ENCODE results near the gene GJA9. TPM values are rescaled to one million over a fixed set of nuclear protein-coding genes. Genes with fewer than 3 reads are reported as not detected.

Gene GJA9
- polyA plus RNA-seq (2013, experiment 1 of 2) = not detected
- not detected for polyA plus RNA-seq (2013, experiment 2 of 2)

DNA sequence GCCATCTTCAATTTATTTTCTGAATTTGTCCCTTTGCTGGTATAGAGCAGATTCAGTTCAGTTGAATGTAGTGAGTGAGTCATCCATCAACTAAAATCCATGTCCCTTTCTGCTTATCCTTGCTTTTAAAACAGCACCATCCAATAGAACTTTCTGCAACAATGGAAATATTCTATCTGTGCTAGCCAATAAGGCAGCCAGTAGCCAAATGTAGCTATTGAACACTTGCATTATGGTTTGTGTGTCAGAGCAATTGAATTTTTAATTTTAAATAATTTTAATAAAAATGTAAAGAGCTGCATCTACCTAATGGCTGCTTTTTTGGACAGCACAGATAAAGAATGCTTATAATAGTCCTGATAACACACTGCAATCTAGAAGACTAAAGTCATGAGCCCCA, at the start of gene GJA9:
Gene GJA9 (minus strand): TSS at position 101 of the 400 bp plus-strand sequence. CDS start 5,489 bp downstream, outside the sequence.
- H3K36me3 ChIP-seq (ENCODE audit: control insufficient read depth, insufficient read depth, low read length) = no peaks in the 10 kb centered on the region
- no peak within 1 kb of the TSS for H3K27ac ChIP-seq (ENCODE audit: low read depth, low read length, severe bottlenecking)
- no peak within 1 kb of the TSS for H3K4me3 ChIP-seq (ENCODE audit: extremely low read depth, insufficient read depth, low read length, poor library complexity, severe bottlenecking)
- H3K4me1 ChIP-seq (ENCODE audit: control insufficient read depth, insufficient read depth, low read length, poor library complexity, severe bottlenecking) = no peaks in the 10 kb centered on the region
- no peaks in the 10 kb centered on the region for H3K9me3 ChIP-seq (ENCODE audit: control insufficient read depth, low read length)

DNA sequence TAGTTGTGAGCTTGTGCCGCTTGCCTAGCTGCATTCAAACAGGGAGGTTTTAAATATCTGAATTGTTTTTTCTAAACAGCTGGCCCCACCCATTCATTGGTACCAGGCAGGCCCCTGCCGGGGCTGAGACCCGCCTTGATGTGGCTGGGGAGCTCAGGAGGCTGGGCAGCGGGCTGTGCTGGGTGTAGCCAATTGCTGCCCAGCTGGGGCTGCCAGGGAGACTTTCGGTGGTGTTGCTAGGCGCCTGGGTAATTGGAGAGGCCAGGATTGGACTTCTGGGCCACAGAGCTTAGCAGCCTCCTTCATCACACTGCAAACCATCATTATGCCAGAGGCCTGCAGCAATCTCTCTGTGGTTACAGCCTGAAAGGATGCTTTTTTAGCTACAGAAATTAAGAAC, 48.1 kb upstream of the GJA9 start:
- no peak overlapping the region for H3K4me3 ChIP-seq (ENCODE audit: extremely low read depth, insufficient read depth, low read length, poor library complexity, severe bottlenecking)
- no peaks in the 10 kb centered on the region for H3K9me3 ChIP-seq (ENCODE audit: control insufficient read depth, low read length)
- H3K4me1 ChIP-seq (ENCODE audit: control insufficient read depth, insufficient read depth, low read length, poor library complexity, severe bottlenecking) = peaks cover 3% of the 10 kb centered on the region
- no peaks in the 10 kb centered on the region for H3K36me3 ChIP-seq (ENCODE audit: control insufficient read depth, insufficient read depth, low read length)
- WGBS, 2 experiments (ENCODE audit: insufficient coverage in 2 of 2) = 86 to 92% methylated on average over 1 to 4 of the region's 6 CpGs
- H3K27ac ChIP-seq (ENCODE audit: low read depth, low read length, severe bottlenecking) = no peak overlapping the region

DNA sequence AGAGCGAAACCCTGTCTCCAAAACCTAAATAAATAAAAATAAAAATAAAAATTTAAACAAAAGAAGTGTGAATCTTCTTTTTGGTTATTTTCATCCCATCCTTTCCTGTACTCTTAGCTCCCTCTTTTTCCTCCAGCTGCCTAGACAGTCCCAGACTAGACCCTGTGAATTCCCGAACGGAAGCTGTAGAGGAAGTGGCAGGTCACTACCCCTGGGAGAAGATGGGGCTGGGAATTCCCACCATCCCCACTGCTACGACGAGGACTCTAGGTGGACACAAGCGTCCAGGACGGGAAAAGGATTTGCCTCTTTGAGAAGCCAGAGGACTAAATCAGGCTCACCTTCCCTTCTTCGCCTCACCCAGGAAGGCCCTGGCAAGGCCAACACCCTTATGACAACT, 47.7 kb upstream of the GJA9 start:
- Histone ChIP-seq H3K36me3 (ENCODE audit: control insufficient read depth, insufficient read depth, low read length) (no peaks in the 10 kb centered on the region), H3K27ac (ENCODE audit: low read depth, low read length, severe bottlenecking) (no peak overlapping the region), H3K9me3 (ENCODE audit: control insufficient read depth, low read length) (no peaks in the 10 kb centered on the region), H3K4me3 (ENCODE audit: extremely low read depth, insufficient read depth, low read length, poor library complexity, severe bottlenecking) (no peak overlapping the region), H3K4me1 (ENCODE audit: control insufficient read depth, insufficient read depth, low read length, poor library complexity, severe bottlenecking) (peaks cover 3% of the 10 kb centered on the region)
- WGBS, 2 experiments (ENCODE audit: insufficient coverage in 2 of 2) = 76 to 85% methylated on average over 5 to 7 of the region's 8 CpGs

DNA sequence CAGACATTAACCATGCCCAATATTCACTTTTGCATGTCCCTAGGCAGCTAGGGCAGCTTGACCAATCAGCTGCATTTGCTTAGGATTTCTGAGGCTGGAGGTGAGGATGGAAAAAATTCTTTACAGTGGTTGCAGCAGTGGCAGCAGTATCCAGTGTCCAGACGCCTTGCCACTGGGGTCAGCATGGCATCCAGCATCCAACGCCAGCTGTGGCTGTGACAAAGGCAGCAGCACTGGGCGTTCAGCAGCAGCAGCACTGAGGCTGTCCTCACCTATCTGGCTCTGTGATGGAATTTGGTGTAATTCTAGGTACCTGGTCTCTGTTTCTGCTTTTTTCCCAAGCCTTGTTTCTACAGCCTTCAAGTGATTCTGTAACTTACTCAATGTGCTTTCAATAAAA, 44.7 kb upstream of the GJA9 start:
- 79 to 85% methylated on average over 3 of the region's 3 CpGs for WGBS, 2 experiments (ENCODE audit: insufficient coverage in 2 of 2)
- H3K4me1 ChIP-seq (ENCODE audit: control insufficient read depth, insufficient read depth, low read length, poor library complexity, severe bottlenecking) = peaks cover 1% of the 10 kb centered on the region
- no peak overlapping the region for H3K27ac ChIP-seq (ENCODE audit: low read depth, low read length, severe bottlenecking)
- no peaks in the 10 kb centered on the region for H3K9me3 ChIP-seq (ENCODE audit: control insufficient read depth, low read length)
- no peaks in the 10 kb centered on the region for H3K36me3 ChIP-seq (ENCODE audit: control insufficient read depth, insufficient read depth, low read length)
- H3K4me3 ChIP-seq (ENCODE audit: extremely low read depth, insufficient read depth, low read length, poor library complexity, severe bottlenecking) = no peak overlapping the region

DNA sequence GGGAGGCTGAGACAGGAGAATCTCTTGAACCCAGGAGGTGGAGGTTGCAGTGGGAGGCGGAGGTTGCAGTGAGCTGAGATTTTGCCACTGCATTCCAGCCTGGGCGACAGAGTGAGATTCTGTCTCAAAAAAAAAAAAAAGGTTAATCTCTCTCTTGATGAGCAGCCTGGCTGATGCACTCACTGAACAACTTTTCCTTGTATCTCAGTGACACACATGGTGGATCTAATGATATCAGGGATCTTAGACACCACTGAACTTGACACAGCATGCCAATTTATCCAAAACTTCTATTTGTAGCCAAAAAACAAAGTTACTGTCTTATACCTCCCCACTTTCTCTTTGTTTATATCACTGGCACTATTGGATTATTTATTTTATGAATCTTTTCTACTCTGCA, 44.0 kb upstream of the GJA9 start:
- Histone ChIP-seq H3K4me1 (ENCODE audit: control insufficient read depth, insufficient read depth, low read length, poor library complexity, severe bottlenecking) (no peaks in the 10 kb centered on the region), H3K9me3 (ENCODE audit: control insufficient read depth, low read length) (no peaks in the 10 kb centered on the region), H3K27ac (ENCODE audit: low read depth, low read length, severe bottlenecking) (no peak overlapping the region), H3K4me3 (ENCODE audit: extremely low read depth, insufficient read depth, low read length, poor library complexity, severe bottlenecking) (no peak overlapping the region), H3K36me3 (ENCODE audit: control insufficient read depth, insufficient read depth, low read length) (no peaks in the 10 kb centered on the region)
- 90% methylated on average over 2 of the region's 2 CpGs; no CpG with 5 or more reads in 1 of the 2 experiments for WGBS, 2 experiments (ENCODE audit: insufficient coverage in 2 of 2)

DNA sequence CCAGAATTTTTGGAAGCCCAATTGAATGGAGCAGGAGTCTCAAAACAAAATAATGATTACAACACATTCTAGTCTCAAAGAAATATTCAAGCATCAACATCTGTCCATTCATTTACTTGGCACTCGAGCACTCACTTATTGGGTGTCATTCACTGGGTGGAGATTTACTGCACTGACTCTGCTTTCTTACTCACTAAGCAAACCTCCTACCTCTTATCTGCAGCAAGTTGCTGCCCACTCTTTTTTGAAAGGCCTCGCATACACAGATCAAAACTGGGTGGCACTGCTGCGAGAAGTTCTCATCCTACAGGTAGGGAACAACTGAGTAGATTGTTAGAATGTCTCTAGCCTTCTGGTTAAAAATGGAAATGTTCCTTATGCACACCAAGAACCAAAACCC, 42.2 kb upstream of the GJA9 start:
- no peak overlapping the region for H3K4me3 ChIP-seq (ENCODE audit: extremely low read depth, insufficient read depth, low read length, poor library complexity, severe bottlenecking)
- H3K4me1 ChIP-seq (ENCODE audit: control insufficient read depth, insufficient read depth, low read length, poor library complexity, severe bottlenecking) = no peaks in the 10 kb centered on the region
- 83 to 100% methylated on average over 1 of the region's 3 CpGs for WGBS, 2 experiments (ENCODE audit: insufficient coverage in 2 of 2)
- no peaks in the 10 kb centered on the region for H3K9me3 ChIP-seq (ENCODE audit: control insufficient read depth, low read length)
- H3K27ac ChIP-seq (ENCODE audit: low read depth, low read length, severe bottlenecking) = no peak overlapping the region
- H3K36me3 ChIP-seq (ENCODE audit: control insufficient read depth, insufficient read depth, low read length) = no peaks in the 10 kb centered on the region

DNA sequence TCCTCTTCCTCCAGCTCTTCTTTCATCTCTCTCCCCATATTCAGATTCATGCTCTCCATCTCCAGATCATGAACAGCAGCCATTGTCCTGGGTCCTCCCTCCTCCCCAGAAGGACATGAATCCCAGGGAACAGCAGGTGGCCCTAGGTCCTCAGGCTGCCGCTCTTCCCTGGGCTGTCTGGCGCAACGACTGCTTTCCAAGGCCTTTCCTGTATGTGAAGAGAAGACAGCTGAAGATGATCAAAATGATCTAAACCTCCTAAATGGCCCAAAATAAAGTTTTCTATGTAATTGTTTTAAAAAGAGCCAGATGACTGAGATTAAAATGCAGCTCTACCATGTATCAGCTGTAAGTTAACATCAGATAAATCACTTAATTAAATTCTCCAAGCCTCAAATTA, 37.7 kb upstream of the GJA9 start:
- no peak overlapping the region for H3K27ac ChIP-seq (ENCODE audit: low read depth, low read length, severe bottlenecking)
- H3K4me3 ChIP-seq (ENCODE audit: extremely low read depth, insufficient read depth, low read length, poor library complexity, severe bottlenecking) = no peak overlapping the region
- H3K36me3 ChIP-seq (ENCODE audit: control insufficient read depth, insufficient read depth, low read length) = no peaks in the 10 kb centered on the region
- no peaks in the 10 kb centered on the region for H3K9me3 ChIP-seq (ENCODE audit: control insufficient read depth, low read length)
- no peaks in the 10 kb centered on the region for H3K4me1 ChIP-seq (ENCODE audit: control insufficient read depth, insufficient read depth, low read length, poor library complexity, severe bottlenecking)
- 47 to 50% methylated on average over 2 to 3 of the region's 3 CpGs for WGBS, 2 experiments (ENCODE audit: insufficient coverage in 2 of 2)

DNA sequence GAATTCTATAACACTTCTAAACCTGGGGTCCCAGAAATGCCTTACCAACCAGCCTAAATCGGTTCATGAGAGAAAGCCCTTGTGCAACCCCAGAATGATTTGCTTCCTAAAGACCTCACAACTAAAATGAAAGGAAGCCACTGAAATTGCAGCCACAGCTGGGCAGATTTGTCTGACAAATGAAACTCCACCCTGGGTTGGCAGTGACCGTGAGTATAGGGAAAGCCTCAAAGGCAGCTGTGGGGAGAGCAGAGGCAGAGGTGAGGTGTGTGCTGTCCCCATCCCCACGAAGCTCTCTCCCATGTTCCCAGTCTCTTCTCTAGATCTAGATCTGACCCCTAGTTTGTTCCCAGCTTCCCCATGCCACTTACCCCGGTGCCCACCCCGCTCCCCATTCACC, 37.2 kb upstream of the GJA9 start:
- Histone ChIP-seq H3K4me3 (ENCODE audit: extremely low read depth, insufficient read depth, low read length, poor library complexity, severe bottlenecking) (no peak overlapping the region), H3K4me1 (ENCODE audit: control insufficient read depth, insufficient read depth, low read length, poor library complexity, severe bottlenecking) (no peaks in the 10 kb centered on the region)
- WGBS, 2 experiments (ENCODE audit: insufficient coverage in 2 of 2) = 83% methylated on average over 4 to 5 of the region's 5 CpGs

DNA sequence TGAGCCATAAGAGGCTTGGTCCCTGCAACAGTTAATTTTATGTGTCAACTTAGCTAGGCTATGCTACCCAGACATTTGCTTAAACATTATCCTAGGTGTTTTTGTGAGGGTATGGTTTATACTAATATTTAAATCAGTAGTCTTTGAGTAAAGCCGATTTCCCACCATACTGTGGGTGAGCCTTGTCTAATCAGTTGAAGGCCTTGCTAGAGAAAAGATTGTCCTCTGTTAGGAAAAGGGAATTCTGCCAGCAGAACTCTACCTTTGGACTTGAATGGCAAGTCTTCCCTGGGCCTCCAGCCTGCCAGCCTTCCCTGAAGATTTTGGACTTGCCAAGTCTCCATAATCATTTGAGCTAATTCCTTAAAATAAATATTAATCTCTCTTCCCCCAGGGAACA, 36.4 kb upstream of the GJA9 start:
- no CpG with 5 or more reads among the region's 1 CpG for WGBS, 2 experiments (ENCODE audit: insufficient coverage in 2 of 2)
- Histone ChIP-seq H3K9me3 (ENCODE audit: control insufficient read depth, low read length) (no peaks in the 10 kb centered on the region), H3K27ac (ENCODE audit: low read depth, low read length, severe bottlenecking) (no peak overlapping the region), H3K4me1 (ENCODE audit: control insufficient read depth, insufficient read depth, low read length, poor library complexity, severe bottlenecking) (no peaks in the 10 kb centered on the region), H3K36me3 (ENCODE audit: control insufficient read depth, insufficient read depth, low read length) (no peaks in the 10 kb centered on the region), H3K4me3 (ENCODE audit: extremely low read depth, insufficient read depth, low read length, poor library complexity, severe bottlenecking) (no peak overlapping the region)

More for the DNA sequence above, 37.2 kb upstream of the GJA9 start:
- no peaks in the 10 kb centered on the region for H3K9me3 ChIP-seq (ENCODE audit: control insufficient read depth, low read length)
- no peaks in the 10 kb centered on the region for H3K36me3 ChIP-seq (ENCODE audit: control insufficient read depth, insufficient read depth, low read length)
- H3K27ac ChIP-seq (ENCODE audit: low read depth, low read length, severe bottlenecking) = no peak overlapping the region

DNA sequence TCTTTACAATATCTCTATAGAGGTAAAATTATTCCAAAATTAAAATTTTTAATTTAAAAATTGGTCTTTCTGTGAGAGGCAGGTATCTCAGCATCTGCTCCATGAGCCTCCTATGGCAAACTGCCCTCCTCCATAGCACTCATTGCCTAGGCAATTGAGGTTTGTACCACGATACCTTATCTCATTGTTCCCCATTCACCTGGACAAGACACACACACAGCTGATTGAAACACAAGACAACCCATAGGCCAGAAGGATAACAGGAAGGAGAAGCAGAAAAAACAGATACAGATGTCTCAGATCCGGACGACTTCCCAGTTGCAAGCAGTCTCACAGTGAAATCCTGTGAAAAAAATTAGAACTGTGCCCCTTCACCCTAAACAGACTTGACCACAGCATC, 36.0 kb upstream of the GJA9 start:
- WGBS, 2 experiments (ENCODE audit: insufficient coverage in 2 of 2) = 80 to 94% methylated on average over 2 of the region's 3 CpGs
- H3K27ac ChIP-seq (ENCODE audit: low read depth, low read length, severe bottlenecking) = no peak overlapping the region
- no peak overlapping the region for H3K4me3 ChIP-seq (ENCODE audit: extremely low read depth, insufficient read depth, low read length, poor library complexity, severe bottlenecking)
- no peaks in the 10 kb centered on the region for H3K36me3 ChIP-seq (ENCODE audit: control insufficient read depth, insufficient read depth, low read length)
- no peaks in the 10 kb centered on the region for H3K9me3 ChIP-seq (ENCODE audit: control insufficient read depth, low read length)
- no peaks in the 10 kb centered on the region for H3K4me1 ChIP-seq (ENCODE audit: control insufficient read depth, insufficient read depth, low read length, poor library complexity, severe bottlenecking)

DNA sequence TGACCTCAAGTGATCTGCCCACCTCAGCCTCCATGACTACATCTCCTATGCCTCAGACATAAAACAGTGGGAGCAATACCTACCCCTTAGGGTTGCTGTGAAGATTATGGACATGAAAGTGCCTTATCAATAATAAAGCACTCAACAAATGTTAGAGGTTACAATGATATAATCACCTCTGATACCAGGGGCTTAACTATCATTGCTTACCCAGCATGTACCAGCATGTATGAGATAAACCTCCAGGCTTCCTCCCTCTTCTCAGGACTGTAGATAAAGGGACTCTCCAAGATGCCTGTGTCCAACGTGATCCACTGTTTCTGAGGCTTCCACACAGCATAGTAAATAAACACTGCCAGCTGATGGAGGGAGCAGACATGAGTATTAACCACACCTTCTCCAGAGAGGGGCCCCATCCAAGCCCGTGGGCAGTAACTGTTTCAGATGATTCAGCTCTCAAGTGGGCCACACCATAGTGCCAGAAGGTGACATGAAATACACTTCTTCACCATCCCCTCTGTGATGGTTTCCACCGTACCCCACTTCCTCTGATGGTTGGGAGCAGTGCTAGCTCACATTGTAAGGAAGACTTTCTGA, 34.1 kb upstream of the GJA9 start:
- WGBS, 2 experiments (ENCODE audit: insufficient coverage in 2 of 2) = 65 to 86% methylated on average over 1 to 2 of the region's 3 CpGs
- Histone ChIP-seq H3K27ac (ENCODE audit: low read depth, low read length, severe bottlenecking) (no peak overlapping the region), H3K4me1 (ENCODE audit: control insufficient read depth, insufficient read depth, low read length, poor library complexity, severe bottlenecking) (no peaks in the 10 kb centered on the region), H3K4me3 (ENCODE audit: extremely low read depth, insufficient read depth, low read length, poor library complexity, severe bottlenecking) (no peak overlapping the region), H3K9me3 (ENCODE audit: control insufficient read depth, low read length) (no peaks in the 10 kb centered on the region), H3K36me3 (ENCODE audit: control insufficient read depth, insufficient read depth, low read length) (no peaks in the 10 kb centered on the region)
